CD4-positive, alpha-beta T cell treated with Interleukin-21 for 1 hour (primary cell): ENCODE results near the gene DNAJC30.
A peak's percentile ranks its signal among the peaks of the same experiment; 100 is the strongest.
"Not testable (repeated sequence)": the region's sequence is repeated elsewhere in the genome, so short reads cannot be mapped to it uniquely, and the experiment has no call there.

Source experiments
- DNase-seq: peaks from one replicate; pipeline ENCODE4 v3.0.0-alpha.2; 2020

The DNAJC30 gene

GRCh38 chr7:73680501-73680900, 2.8 kb downstream of the DNAJC30 start:
- no peak for DNase-seq

DNA sequence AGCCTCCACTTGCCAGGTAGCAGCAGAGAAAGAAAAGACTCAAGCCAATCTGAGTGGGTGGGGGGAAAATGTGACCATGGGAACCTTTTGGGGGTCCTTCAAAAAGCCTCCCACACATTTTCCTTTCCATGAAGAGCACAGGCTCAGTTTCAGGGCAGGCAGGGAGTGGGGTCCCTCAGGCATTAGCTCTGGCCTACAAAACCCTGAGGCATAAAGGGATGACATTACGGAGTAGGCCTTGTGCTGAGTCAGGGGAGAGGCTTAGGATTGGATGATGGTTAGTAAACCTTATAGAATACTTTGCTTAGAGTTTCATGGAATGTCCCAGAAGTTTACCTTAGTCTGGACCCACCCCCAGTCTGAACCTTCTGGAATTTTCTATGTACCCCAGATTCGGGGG, 3.5 kb downstream of the DNAJC30 start:
- no peak for DNase-seq

- DNase-seq, result no peak
These were observed 4.4 kb downstream of the DNAJC30 start for GRCh38 chr7:73678862-73679261.

DNA sequence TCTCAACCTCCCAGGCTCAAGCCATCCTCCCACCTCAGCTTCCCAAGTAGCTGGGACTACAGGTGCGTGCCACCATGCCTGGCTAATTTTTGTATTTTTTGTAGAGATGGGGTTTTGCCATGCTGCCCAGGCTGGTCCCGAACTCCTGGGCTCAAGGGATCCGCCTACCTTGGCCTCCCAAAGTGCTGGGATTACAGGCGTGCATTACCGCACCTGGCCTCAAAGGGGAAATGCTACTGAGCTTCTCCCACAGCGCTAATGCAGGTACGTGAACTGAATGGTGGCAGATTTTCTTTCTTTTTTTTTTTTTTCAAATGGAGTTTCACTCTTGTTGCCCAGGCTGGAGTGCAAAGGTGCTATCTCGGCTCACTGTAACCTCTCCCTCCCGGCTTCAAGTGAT, 7.2 kb downstream of the DNAJC30 start:
- DNase-seq, result not testable (repeated sequence)

GRCh38 chr7:73674468-73675124, 8.7 kb downstream of the DNAJC30 start:
- DNase-seq, result no peak

DNA sequence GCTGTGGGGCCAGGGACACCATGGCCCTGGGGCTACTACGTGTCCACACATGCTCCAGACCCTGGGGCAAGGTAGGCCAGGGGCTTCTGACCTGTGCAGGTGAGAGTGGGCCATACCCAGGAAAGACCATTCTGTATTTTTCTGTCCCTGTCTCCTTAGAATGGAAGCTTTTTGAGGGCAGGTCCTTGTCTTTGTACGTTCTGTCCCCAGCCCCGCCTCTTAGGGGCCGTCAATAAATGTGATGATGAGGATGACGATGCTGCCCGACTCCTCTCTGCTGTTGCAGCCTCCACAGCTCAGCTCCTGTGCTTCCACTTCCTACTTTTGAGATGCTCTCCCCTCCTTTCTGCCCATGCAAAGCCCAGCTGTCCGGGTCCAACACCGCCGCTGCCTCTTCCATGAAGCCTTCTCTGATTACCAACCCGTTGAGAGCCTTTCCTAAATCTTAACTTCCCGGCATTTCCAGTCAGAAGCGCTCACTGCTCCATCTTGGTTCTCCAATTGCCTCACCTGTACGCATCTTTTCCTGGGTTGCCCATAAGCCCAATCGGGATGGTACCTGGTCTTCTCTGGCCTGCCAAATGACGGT, 11.3 kb downstream of the DNAJC30 start:
- DNase-seq, result no peak

- no peak for DNase-seq
These were observed 12.0 kb downstream of the DNAJC30 start for GRCh38 chr7:73671322-73671661.

GRCh38 chr7:73669858-73670385, 13.3 kb downstream of the DNAJC30 start:
- DNase-seq, result no peak

DNA sequence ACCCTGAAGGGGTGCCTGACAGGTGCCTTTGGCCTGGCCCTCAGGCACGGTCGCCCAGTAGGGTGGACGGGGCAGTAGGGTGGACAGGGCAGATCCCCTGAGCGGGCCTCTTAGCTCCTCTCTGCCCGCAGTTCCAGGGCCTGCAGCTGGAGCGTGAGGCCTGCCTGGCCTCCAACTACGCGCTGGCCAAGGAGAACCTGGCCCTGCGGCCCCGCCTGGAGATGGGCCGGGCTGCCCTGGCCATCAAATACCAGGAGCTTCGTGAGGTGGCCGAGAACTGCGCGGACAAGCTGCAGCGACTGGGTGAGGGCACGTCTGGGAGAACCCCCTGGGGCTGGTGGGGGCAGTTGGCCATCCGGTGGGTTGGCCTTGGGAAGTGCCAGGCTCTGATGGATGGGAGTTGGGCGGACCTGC, 14.0 kb downstream of the DNAJC30 start:
- DNase-seq, result no peak

- no peak for DNase-seq
These were observed 14.4 kb downstream of the DNAJC30 start for GRCh38 chr7:73668886-73669230.

DNA sequence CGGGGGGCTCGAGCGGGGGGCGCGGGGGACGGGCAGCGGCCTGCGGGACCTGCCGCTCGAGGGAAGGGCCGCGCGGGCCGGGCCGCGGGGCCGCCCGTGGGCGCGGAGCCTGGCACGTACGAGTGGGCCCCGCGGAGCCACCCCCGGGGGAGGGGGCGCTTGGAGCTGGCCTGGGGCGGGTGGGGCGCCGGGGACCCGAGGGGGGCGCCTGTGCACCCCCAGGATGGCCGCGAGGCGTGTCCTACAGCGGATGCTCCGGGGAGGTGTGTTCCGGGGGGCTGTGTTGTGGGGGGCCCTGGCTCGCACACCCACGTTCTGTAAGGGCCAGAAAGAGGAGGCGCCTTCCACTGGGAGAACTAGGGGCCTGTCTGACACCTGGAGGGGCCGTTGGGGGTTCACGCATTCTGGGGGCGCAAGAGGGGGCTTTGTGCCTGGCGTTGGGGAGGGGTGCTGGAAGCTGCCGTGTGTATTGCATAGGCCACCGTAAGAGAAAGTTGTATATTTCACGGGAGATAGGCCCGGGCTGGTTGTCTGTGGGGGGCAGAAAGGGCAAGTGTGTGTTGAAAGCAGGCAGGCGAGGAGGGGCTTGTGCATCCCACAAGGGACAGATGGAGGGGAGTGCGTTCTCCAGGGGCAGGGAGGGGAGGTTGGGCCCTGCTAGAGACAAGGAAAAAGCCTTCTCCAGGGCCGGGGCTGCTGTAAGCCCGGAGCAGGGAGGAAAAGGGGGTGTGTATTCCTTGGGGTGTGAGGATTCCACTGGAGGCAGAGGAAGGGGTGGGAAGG, 15.0 kb downstream of the DNAJC30 start:
- DNase-seq, result no peak

GRCh38 chr7:73667344-73668102, 15.7 kb downstream of the DNAJC30 start, which contains the start of gene VPS37D:
TSS of gene VPS37D (plus strand) at chr7:73667831. CDS start at chr7:73667959, 128 bp downstream.
- peak; percentile 93 for DNase-seq

DNA sequence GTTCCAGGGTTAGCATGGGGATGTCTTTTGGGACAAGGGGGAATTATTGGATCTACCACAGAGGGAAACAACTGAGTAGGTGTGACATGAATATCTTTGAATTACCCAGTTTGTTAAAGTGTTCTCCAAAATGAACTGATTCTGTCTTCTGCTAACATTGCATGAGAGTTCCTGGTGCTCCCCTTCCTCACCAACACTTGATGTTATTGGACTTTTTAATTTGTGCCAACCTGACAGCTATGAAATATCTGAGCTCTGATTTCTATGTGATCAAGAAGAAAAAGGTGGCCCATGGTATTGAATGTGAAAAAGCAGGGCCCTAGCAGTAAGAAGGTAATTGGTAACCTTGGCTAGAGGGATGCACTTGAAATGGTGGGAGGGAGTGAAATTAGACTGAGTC, 20.2 kb downstream of the DNAJC30 start:
- DNase-seq, result no peak

DNA sequence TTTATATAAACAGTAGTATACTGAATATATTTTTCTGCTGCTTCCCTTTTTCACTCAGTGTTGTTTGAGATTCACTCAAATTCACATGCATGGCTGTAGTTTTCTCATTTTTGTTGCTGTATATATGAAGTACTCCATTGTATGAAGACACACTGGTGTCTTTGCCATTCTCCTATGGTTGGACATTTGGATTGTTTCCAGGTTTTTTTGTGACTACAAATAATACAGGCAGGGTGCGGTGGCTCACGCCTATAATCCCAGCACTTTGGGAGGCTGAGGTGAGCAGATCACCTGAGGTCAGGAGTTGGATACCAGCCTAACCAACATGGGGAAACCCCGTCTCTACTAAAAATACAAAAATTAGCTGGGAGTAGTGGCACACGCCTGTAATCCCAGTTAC, 22.7 kb downstream of the DNAJC30 start:
- DNase-seq, result not testable (repeated sequence)

DNA sequence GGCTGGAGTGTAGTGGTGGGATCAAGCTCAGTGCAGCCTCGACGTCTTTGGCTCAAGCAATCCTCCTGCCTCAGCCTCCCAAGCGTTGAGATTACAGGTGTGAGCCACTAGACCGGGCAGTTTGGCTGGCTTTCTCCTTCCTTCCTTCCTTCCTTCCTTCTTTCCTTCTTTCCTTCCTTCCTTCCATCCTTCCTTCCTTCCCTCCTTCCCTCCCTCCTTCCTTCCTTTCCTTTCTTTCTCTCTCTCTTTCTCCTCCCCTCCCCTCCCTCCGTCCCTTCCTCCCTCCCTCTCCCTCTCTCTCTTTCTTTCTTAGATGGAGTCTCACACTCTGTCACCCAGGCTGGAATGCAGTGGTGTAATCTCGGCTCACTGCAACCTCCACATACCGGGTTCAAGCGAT, 23.3 kb downstream of the DNAJC30 start:
- DNase-seq, result no peak

GRCh38 chr7:73655309-73655708, 27.9 kb downstream of the DNAJC30 start:
- not testable (repeated sequence) for DNase-seq

DNA sequence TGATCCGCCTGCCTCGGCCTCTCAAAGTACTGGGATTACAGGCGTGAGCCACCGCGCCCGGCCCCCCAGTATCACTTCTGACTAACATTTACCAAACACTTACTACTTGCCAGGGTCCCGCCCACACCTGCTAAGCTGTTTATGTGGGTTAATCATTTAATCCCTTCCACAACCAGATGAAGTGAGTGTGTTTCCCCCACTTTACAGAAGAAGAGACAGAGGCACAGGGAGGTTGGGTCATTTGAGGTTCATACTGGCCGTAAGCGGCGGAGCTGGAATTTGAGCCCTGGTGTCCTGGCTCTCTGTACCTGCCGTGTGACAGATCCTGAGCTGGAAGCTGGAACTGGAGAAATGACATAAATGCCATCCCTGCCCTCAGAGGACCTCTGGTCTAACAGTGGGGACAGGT, 30.7 kb downstream of the DNAJC30 start:
- DNase-seq, result no peak

- DNase-seq, result no peak
These were observed 32.7 kb downstream of the DNAJC30 start for GRCh38 chr7:73650524-73650923.

GRCh38 chr7:73649576-73649975, 33.7 kb downstream of the DNAJC30 start:
- no peak for DNase-seq

- DNase-seq, result no peak
These were observed 34.5 kb downstream of the DNAJC30 start for GRCh38 chr7:73648593-73649332.

DNA sequence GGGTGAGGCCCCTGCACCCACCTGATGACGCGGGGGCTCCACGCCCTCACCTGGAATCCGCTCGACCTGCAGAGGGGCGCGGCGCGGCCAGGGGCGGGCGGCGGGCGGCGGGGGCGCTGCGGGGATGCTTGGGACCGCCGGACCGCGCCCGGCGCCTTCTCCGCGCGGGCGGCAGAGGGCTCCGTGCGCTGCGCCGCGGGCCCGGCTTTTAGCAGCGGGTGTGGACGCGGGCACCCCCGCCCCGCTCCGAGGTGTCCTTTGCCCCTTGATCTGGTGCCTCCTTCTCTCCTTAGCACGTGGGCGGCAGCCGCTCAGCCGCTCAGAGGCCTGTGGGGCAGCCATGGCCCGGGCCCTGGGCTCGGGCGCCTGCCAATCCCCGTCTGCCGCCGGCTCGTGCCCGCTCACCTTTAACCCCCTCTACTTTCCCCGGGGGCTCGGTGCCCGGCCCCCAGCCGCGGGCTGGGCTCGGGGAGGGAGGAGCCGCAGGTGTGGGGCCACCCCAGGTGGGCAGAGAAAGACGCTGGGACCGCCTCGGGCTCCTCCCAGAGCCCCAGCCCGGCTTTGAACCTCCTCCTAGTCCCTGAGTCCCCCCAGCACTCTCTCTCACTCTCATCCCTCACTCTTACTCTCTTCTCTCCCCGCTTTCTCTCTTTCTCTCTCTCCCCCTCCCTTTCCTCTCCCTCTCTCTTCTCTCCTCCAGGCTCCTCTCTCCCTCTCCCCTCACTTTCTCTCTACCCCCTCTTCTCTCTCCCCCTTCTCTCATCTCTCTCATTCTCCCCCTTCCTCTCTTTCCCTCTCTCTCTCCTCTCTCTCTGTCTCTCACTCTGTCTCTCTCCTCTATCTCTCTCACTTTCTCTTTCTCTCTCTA, 35.3 kb downstream of the DNAJC30 start:
- peak; percentile 31 for DNase-seq
